Epithelial cell of esophagus (primary cell): ENCODE data around the gene FBLL1.
"Not testable (repeated sequence)": the region's sequence is repeated elsewhere in the genome, so short reads cannot be mapped to it uniquely, and the experiment has no call there.

Experiments used
- DNase-seq: peaks from one replicate; pipeline ENCODE4 v3.0.0; 2010; ENCODE audit warnings: low read depth
- H3K4me3 ChIP-seq: 2 replicates; pipeline ENCODE4 v1.5.1; 2011; ENCODE audit warnings: mild to moderate bottlenecking, low read length, control low read depth
- TF ChIP-seq, protein P1 (sequence below): IDR thresholded peaks from 2 replicates; pipeline ENCODE4 v1.5.1; 2011; ENCODE audit warnings: low read depth, mild to moderate bottlenecking, low read length, control low read depth, inconsistent platforms; ENCODE audit not compliant: insufficient read depth; ENCODE audit errors: missing control alignments

FBLL1 gene

DNA sequence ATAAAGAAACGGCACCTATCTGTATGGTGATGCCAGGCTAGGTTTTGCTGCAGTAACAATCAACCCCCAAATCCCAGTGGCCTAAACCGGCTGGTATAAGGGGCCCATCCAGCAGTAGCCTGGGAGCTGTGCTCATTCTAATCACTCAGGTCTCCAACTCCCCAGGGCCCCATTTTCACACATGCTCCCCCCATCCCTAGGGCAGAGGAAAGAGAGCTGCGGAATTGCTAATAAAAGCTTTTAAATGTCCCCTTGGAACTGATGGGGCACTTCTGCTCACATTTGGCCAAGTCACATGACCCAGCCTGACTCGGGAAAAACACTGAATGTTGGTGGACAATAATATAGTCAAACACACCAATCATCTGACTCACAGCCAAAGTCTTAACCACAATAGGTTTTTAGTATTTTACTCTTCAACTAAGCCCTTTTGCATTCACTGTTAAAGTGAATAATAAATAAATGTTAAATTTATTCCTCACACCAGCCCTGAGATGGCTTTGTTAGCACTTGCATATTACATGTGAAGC, 1.6 kb downstream of the FBLL1 start:
- no peak for DNase-seq
- TF ChIP-seq, protein P1, sequence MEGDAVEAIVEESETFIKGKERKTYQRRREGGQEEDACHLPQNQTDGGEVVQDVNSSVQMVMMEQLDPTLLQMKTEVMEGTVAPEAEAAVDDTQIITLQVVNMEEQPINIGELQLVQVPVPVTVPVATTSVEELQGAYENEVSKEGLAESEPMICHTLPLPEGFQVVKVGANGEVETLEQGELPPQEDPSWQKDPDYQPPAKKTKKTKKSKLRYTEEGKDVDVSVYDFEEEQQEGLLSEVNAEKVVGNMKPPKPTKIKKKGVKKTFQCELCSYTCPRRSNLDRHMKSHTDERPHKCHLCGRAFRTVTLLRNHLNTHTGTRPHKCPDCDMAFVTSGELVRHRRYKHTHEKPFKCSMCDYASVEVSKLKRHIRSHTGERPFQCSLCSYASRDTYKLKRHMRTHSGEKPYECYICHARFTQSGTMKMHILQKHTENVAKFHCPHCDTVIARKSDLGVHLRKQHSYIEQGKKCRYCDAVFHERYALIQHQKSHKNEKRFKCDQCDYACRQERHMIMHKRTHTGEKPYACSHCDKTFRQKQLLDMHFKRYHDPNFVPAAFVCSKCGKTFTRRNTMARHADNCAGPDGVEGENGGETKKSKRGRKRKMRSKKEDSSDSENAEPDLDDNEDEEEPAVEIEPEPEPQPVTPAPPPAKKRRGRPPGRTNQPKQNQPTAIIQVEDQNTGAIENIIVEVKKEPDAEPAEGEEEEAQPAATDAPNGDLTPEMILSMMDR: no peak
- no peak overlapping the region for H3K4me3 ChIP-seq

DNA sequence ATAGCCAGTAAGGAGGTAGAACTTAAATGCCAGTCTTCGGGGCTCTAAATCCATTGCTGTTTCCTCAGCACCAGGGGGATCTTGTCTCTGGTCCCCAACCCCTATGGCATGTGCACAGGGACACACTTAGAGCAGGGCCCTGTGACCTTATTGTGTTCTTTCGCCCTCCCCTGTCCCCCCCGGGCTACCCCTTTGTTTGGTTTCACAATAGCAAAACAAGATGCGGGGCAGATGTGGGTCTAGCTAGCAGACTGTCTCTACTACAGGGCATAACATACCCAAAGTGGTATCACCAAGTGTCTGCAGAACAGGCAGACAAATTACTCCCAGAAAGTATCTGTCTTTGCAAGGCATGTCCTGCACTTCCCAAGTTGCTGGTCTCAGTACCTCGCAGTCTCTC, 2.1 kb downstream of the FBLL1 start:
- TF ChIP-seq, protein P1: no peak
- H3K4me3 ChIP-seq: no peak overlapping the region
- no peak for DNase-seq

DNA sequence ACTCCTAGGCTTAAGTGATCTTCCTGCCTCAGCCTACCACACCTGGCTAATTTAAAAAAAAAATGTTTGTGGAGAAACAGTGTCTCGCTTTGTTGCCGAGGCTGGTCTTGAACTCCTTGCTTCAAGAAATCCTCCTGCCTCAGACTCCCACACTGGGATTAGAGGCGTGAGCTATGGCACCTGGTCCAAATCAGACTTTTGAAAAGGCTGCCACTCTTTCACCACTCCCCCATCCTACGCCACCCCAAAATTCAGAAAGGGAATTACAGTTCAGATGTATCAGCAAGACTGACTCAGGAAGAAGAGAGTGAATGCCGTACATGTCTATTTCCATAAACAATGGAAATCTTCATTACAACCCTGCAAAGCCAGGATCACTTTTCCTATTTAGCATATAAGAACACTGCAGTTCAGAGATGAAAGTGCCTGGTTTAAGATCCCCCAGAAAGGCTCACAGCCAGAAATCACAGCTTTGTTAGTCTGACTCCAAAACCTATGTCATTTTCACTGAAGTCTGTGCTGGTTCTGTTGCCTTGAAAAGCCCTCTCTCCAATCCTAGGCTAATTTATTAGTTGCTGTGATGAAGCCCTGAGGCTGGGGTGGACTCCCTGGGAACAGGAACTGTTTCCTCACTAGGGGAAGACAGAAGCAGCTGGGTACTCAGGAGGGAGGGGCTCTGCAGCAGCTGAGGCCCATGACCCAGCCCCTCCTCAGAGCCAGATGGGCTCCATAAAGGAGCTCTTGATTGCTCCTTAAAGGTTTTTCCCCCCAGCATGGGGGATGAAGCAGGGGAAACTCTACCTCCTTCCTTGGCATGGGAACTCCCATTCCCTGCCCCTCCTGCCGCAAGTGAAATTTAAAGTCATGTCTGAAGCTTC, 3.1 kb downstream of the FBLL1 start:
- no peak overlapping the region for H3K4me3 ChIP-seq
- no peak for DNase-seq
- TF ChIP-seq, protein P1: no peak

DNA sequence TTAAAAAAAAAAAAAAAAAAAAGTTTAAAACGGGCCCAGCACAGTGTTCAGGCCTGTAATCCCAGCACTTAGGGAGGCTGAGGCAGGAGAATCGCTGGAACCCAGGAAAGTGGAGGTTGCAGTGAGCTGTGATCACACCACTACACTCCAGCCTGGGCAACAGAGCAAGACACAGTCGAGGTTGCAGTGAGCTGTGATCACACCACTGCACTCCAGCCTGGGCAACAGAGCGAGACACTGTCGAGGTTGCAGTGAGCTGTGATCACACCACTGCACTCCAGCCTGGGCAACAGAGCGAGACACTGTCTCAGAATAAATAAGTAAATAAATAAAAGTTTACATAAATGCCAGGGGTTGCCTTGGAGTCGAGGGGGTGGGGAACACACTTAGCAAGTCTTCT, 5.2 kb downstream of the FBLL1 start:
- H3K4me3 ChIP-seq, DNase-seq: not testable (repeated sequence)

DNA sequence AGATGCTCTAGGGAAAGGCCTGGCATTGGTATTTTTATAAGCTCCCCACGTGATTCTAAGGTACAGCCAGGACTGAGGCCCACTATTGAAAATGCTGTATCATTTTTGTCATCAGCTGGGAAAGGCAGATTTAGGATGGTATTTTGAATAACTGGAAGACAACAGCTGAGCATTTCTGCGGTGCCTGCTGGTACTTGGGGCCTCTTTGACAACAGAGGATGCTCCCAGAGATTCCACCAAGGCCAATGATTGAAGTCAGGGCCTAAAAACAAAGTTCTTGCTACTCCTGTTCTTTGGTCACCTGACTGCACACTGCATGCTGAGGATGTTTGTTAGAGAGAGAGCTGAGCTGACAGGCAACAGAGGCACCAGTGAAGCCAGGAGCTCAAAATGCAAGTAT, 8.1 kb downstream of the FBLL1 start:
- DNase-seq: no peak
- TF ChIP-seq, protein P1: no peak

DNA sequence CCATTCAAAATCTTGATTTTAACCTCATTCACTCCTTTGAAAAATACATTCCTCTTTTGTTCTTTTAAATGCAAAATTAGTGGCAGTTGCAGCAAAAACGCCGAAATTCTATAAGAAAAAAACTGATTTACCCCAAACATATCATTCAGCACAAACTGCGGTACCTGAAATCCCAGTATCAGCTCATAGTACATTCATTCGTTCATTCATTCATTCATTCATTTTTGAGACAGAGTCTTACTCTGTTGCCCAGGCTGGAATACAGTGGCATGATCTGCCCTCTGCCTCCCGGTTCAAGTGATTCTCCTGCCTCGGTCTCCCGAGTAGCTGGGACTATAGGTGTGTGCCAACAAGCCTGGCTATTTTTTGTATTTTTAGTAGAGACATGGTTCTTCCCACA, 20.4 kb downstream of the FBLL1 start:
- TF ChIP-seq, protein P1: no peak
- H3K4me3 ChIP-seq: no peak overlapping the region
- DNase-seq: no peak

More for the DNA sequence above, 8.1 kb downstream of the FBLL1 start:
- no peak overlapping the region for H3K4me3 ChIP-seq

DNA sequence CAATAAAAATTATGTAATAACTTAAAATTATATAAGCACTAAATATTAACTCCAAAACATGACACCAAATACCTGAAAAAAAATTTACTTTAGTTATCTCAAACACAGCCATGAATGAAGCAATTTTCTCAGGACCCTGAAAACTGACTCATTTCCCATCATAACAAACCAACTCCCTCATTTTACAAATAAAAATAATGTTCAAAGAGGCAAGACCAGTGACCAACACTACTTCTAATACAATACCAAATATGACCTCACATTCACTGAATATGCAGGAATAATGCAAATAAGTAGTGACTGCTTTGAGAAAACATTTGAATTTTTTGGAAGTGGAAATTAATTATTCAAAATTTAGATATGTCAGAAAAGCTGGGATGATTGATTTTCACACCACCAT, 21.6 kb downstream of the FBLL1 start:
- TF ChIP-seq, protein P1: no peak
- DNase-seq: no peak

More for the DNA sequence above, 21.6 kb downstream of the FBLL1 start:
- H3K4me3 ChIP-seq: no peak overlapping the region
